ENCODE measurements around the gene TUBB2B.

Gene TUBB2B

GRCh38 chr6:3232017-3232945 is 4.8 kb upstream of the TUBB2B start:
- FAIRE-seq = no peak

GRCh38 chr6:3231247-3232016 is 4.0 kb upstream of the TUBB2B start:
- no peak for FAIRE-seq

- FAIRE-seq = no peak
These were observed 3.4 kb upstream of the TUBB2B start for GRCh38 chr6:3230900-3231246.

GRCh38 chr6:3230256-3230882 is 2.9 kb upstream of the TUBB2B start:
- no peak for FAIRE-seq

GRCh38 chr6:3229566-3230178 is 2.2 kb upstream of the TUBB2B start:
- no peak for FAIRE-seq

GRCh38 chr6:3228771-3229565 is 1.5 kb upstream of the TUBB2B start:
- FAIRE-seq = no peak

- FAIRE-seq = no peak
These were observed 706 bp upstream of the TUBB2B start for GRCh38 chr6:3228046-3228671.

- FAIRE-seq = no peak
These were observed 731 bp downstream of the TUBB2B start for GRCh38 chr6:3226481-3227362.

- no peak for FAIRE-seq
These were observed 1.4 kb downstream of the TUBB2B start for GRCh38 chr6:3226042-3226441.

GRCh38 chr6:3222506-3223038 is 4.9 kb downstream of the TUBB2B start:
- no peak for FAIRE-seq

- no peak for FAIRE-seq
These were observed 5.9 kb downstream of the TUBB2B start for GRCh38 chr6:3221578-3221977.

GRCh38 chr6:3220366-3220765 is 7.1 kb downstream of the TUBB2B start:
- no peak for FAIRE-seq

- FAIRE-seq = no peak
These were observed 9.2 kb downstream of the TUBB2B start for GRCh38 chr6:3218266-3218665.

- FAIRE-seq = no peak
These were observed 10.2 kb downstream of the TUBB2B start for GRCh38 chr6:3217286-3217685.

- no peak for FAIRE-seq
These were observed 12.6 kb downstream of the TUBB2B start for GRCh38 chr6:3214898-3215297.

GRCh38 chr6:3213334-3213695 is 14.1 kb downstream of the TUBB2B start:
- FAIRE-seq = no peak

- no peak for FAIRE-seq
These were observed 15.2 kb downstream of the TUBB2B start for GRCh38 chr6:3212261-3212660.

- FAIRE-seq = no peak
These were observed 15.8 kb downstream of the TUBB2B start for GRCh38 chr6:3211681-3212080.

GRCh38 chr6:3210024-3210610 is 17.3 kb downstream of the TUBB2B start:
- no peak for FAIRE-seq

All from endometrium (tissue), 2 donors.